Measurements from ENCODE around the gene PHF3. TPM values are rescaled to one million over a fixed set of nuclear protein-coding genes. Genes with fewer than 3 reads are reported as not detected.
"Not testable (repeated sequence)": the region's sequence is repeated elsewhere in the genome, so short reads cannot be mapped to it uniquely, and the experiment has no call there.

Gene PHF3
- total and polyA plus RNA-seq, 2 experiments from 2014 or later: 37.1 to 77.3 TPM

GRCh38 chr6:63738190-63738589 is 102.6 kb downstream of the PHF3 start:
- H3K27ac ChIP-seq (ENCODE audit: low read depth); H3K4me3 Mint-ChIP-seq; H3K27me3 Mint-ChIP-seq (ENCODE audit: insufficient read depth, low read depth, poor library complexity); DNase-seq (ENCODE audit: low spot score); H3K27ac Mint-ChIP-seq; H3K4me3 ChIP-seq; H3K79me2 ChIP-seq (replicated peaks; ENCODE audit: insufficient read depth); H3K27me3 ChIP-seq (ENCODE audit: insufficient read depth); H3K36me3 ChIP-seq (ENCODE audit: insufficient read depth); H2AFZ ChIP-seq; H3K4me2 ChIP-seq; H3F3A ChIP-seq (replicated peaks; ENCODE audit: low read depth); H3K9me3 Mint-ChIP-seq; H3K9me2 ChIP-seq (ENCODE audit: insufficient read depth); H3K36me3 Mint-ChIP-seq (ENCODE audit: low read depth); H3K4me1 ChIP-seq (ENCODE audit: insufficient read depth); ATAC-seq; H3K4me1 Mint-ChIP-seq; H4K20me1 ChIP-seq (replicated peaks; ENCODE audit: insufficient read depth): not testable (repeated sequence)

- Mint-ChIP-seq H3K27me3 (ENCODE audit: insufficient read depth, low read depth, poor library complexity) (peaks cover 3% of the 10 kb centered on the region), H3K4me3 (no peak overlapping the region), H3K27ac (no peak overlapping the region), H3K36me3 (ENCODE audit: low read depth) (no peaks in the 10 kb centered on the region; the same call in 1 of the 3 replicates), H3K4me1 (no peaks in the 10 kb centered on the region), H3K9me3 (peaks cover 9% of the 10 kb centered on the region; the same call in 2 of the 3 replicates)
- DNase-seq (ENCODE audit: low spot score) (no peak), ATAC-seq (no peak)
- Histone ChIP-seq H3K4me2 (no peak overlapping the region), H3K79me2 (replicated peaks; ENCODE audit: insufficient read depth) (no peaks in the 10 kb centered on the region), H3F3A (replicated peaks; ENCODE audit: low read depth) (no peaks in the 10 kb centered on the region), H4K20me1 (replicated peaks; ENCODE audit: insufficient read depth) (no peaks in the 10 kb centered on the region), H2AFZ (no peak overlapping the region), H3K27me3 (ENCODE audit: insufficient read depth) (no peaks in the 10 kb centered on the region), H3K4me1 (ENCODE audit: insufficient read depth) (no peaks in the 10 kb centered on the region), H3K4me3 (no peak overlapping the region), H3K36me3 (ENCODE audit: insufficient read depth) (no peaks in the 10 kb centered on the region), H3K27ac (ENCODE audit: low read depth) (no peak overlapping the region), H3K9me2 (ENCODE audit: insufficient read depth) (no peaks in the 10 kb centered on the region; the same call in 1 of the 2 replicates)
- TF ChIP-seq JUNB (IDR thresholded peaks at IDR 0.05; ENCODE audit: unreplicated experiment): no peak
- no peak for TF ChIP-seq ZNF114 (CRISPR knock-in tag; IDR thresholded peaks at IDR 0.05)
- no peak for TF ChIP-seq EZH2phosphoT487 (IDR thresholded peaks at IDR 0.05; ENCODE audit: unreplicated experiment)
- TF ChIP-seq ETS1 (IDR thresholded peaks at IDR 0.05): no peak
- TF ChIP-seq EZH2 (IDR thresholded peaks at IDR 0.05; ENCODE audit: low read depth, unreplicated experiment): no peak
- TF ChIP-seq STAT1 (IDR thresholded peaks at IDR 0.05; ENCODE audit: unreplicated experiment): no peak
- no peak for TF ChIP-seq CTCF (conservative IDR thresholded peaks at IDR 0.05; ENCODE audit: low read depth in 2 of 2)
- TF ChIP-seq NANOG (IDR thresholded peaks at IDR 0.05; ENCODE audit: borderline replicate concordance): no peak
- TF ChIP-seq ZNF331 (CRISPR knock-in tag; IDR thresholded peaks at IDR 0.05; ENCODE audit: low read depth): no peak
- no peak for TF ChIP-seq REST (IDR thresholded peaks at IDR 0.05; ENCODE audit: unreplicated experiment)
- TF ChIP-seq CREB1 (CRISPR knock-in tag; IDR thresholded peaks at IDR 0.05; ENCODE audit: low read depth): no peak
- TF ChIP-seq POLR2AphosphoS5 (IDR thresholded peaks at IDR 0.05; ENCODE audit: low read depth): no peak
Observed at GRCh38 chr6:63739094-63739687, 103.6 kb downstream of the PHF3 start.
